Muscle layer of duodenum (tissue), 2 donors: ENCODE results near the gene TGM2.

Source experiments
- H3K27ac ChIP-seq: one replicate; pipeline ENCODE4 v1.7.0; 2013; ENCODE audit warnings: mild to moderate bottlenecking, low read length
- H3K27me3 ChIP-seq: one replicate; pipeline ENCODE4 v1.7.0; 2013; ENCODE audit warnings: low read depth, mild to moderate bottlenecking, control low read depth, low read length
- H3K36me3 ChIP-seq, 2 donors: one replicate each; pipeline ENCODE4 v1.7.0; 2013; ENCODE audit warnings: low read length in 2 of 2, control low read depth in 1 of 2, mild to moderate bottlenecking in 1 of 2; ENCODE audit not compliant: insufficient read depth in 2 of 2, control insufficient read depth in 1 of 2
- H3K4me1 ChIP-seq, 2 donors: one replicate each; pipeline ENCODE4 v1.7.0; 2013; ENCODE audit warnings: low read length in 2 of 2, mild to moderate bottlenecking in 2 of 2, control low read depth in 1 of 2, moderate library complexity in 1 of 2; ENCODE audit not compliant: insufficient read depth in 2 of 2, control insufficient read depth in 1 of 2
- H3K4me3 ChIP-seq, 2 donors: one replicate each; pipeline ENCODE4 v1.7.0; 2013; ENCODE audit warnings: low read length in 2 of 2, low read depth in 1 of 2, mild to moderate bottlenecking in 1 of 2
- H3K9me3 ChIP-seq, 2 donors: one replicate each; pipeline ENCODE4 v1.7.0; 2013; ENCODE audit warnings: low read length in 2 of 2, control low read depth in 1 of 2, mild to moderate bottlenecking in 1 of 2; ENCODE audit not compliant: control insufficient read depth in 1 of 2
- donor health status: healthy.

Gene TGM2

GRCh38 chr20:38147163-38147562 is 17.9 kb downstream of the TGM2 start:
- H3K9me3 ChIP-seq = no peaks in the 10 kb centered on the region
- H3K27ac ChIP-seq = no peak overlapping the region
- H3K36me3 ChIP-seq = peaks cover 18 to 22% of the 10 kb centered on the region in 2 donors
- H3K27me3 ChIP-seq = no peaks in the 10 kb centered on the region
- H3K4me3 ChIP-seq = no peak overlapping the region
- H3K4me1 ChIP-seq = peaks cover 29 to 36% of the 10 kb centered on the region in 2 donors

- Histone ChIP-seq H3K9me3 (no peaks in the 10 kb centered on the region), H3K27ac (no peak overlapping the region), H3K36me3 (peaks cover 18 to 22% of the 10 kb centered on the region in 2 donors), H3K4me1 (peaks cover 26 to 31% of the 10 kb centered on the region in 2 donors), H3K27me3 (no peaks in the 10 kb centered on the region), H3K4me3 (no peak overlapping the region)
Measured at GRCh38 chr20:38146628-38147027, 18.4 kb downstream of the TGM2 start.

- H3K4me3 ChIP-seq = no peak overlapping the region
- H3K36me3 ChIP-seq = peaks cover 18 to 22% of the 10 kb centered on the region in 2 donors
- no peaks in the 10 kb centered on the region for H3K27me3 ChIP-seq
- H3K27ac ChIP-seq = no peak overlapping the region
- peaks cover 21 to 30% of the 10 kb centered on the region in 2 donors for H3K4me1 ChIP-seq
- H3K9me3 ChIP-seq = no peaks in the 10 kb centered on the region
Measured at GRCh38 chr20:38146156-38146555, 18.9 kb downstream of the TGM2 start.

GRCh38 chr20:38145729-38146075 is 19.4 kb downstream of the TGM2 start:
- Histone ChIP-seq H3K4me3 (no peak overlapping the region), H3K27me3 (no peaks in the 10 kb centered on the region), H3K9me3 (no peaks in the 10 kb centered on the region), H3K4me1 (peaks cover 21 to 30% of the 10 kb centered on the region in 2 donors), H3K27ac (no peak overlapping the region), H3K36me3 (peaks cover 18 to 22% of the 10 kb centered on the region in 2 donors)

- Histone ChIP-seq H3K4me1 (peaks cover 21 to 30% of the 10 kb centered on the region in 2 donors), H3K27me3 (no peaks in the 10 kb centered on the region), H3K9me3 (no peaks in the 10 kb centered on the region), H3K27ac (peak overlapping the region; percentile 98), H3K4me3 (peak overlapping the region in 1 of 2 donors; percentile 29), H3K36me3 (peaks cover 12 to 22% of the 10 kb centered on the region in 2 donors)
Measured at GRCh38 chr20:38144974-38145728, 19.9 kb downstream of the TGM2 start.

GRCh38 chr20:38144598-38144973 is 20.5 kb downstream of the TGM2 start:
- H3K27ac ChIP-seq = peak overlapping the region; percentile 98
- peaks cover 7 to 22% of the 10 kb centered on the region in 2 donors for H3K36me3 ChIP-seq
- peaks cover 18 to 30% of the 10 kb centered on the region in 2 donors for H3K4me1 ChIP-seq

GRCh38 chr20:38143646-38144554 is 21.2 kb downstream of the TGM2 start:
- Histone ChIP-seq H3K27ac (peak overlapping the region; percentile 98), H3K4me1 (peaks cover 18 to 30% of the 10 kb centered on the region in 2 donors), H3K27me3 (no peaks in the 10 kb centered on the region), H3K4me3 (peak overlapping the region; percentile 8 to 29), H3K9me3 (no peaks in the 10 kb centered on the region), H3K36me3 (peaks cover 3 to 21% of the 10 kb centered on the region in 2 donors)

More at GRCh38 chr20:38144598-38144973, 20.5 kb downstream of the TGM2 start:
- H3K27me3 ChIP-seq = no peaks in the 10 kb centered on the region
- no peaks in the 10 kb centered on the region for H3K9me3 ChIP-seq
- peak overlapping the region in 1 of 2 donors; percentile 29 for H3K4me3 ChIP-seq

- Histone ChIP-seq H3K4me1 (peaks cover 18 to 30% of the 10 kb centered on the region in 2 donors), H3K9me3 (no peaks in the 10 kb centered on the region), H3K36me3 (peaks cover 0 to 19% of the 10 kb centered on the region in 2 donors), H3K27ac (peak overlapping the region; percentile 98), H3K27me3 (no peaks in the 10 kb centered on the region), H3K4me3 (peak overlapping the region in 1 of 2 donors; percentile 8)
Measured at GRCh38 chr20:38143238-38143645, 21.8 kb downstream of the TGM2 start.

- no peak overlapping the region for H3K27ac ChIP-seq
- H3K9me3 ChIP-seq = no peaks in the 10 kb centered on the region
- no peaks in the 10 kb centered on the region for H3K27me3 ChIP-seq
- peaks cover 0 to 24% of the 10 kb centered on the region in 2 donors for H3K36me3 ChIP-seq
- H3K4me1 ChIP-seq = peaks cover 18 to 30% of the 10 kb centered on the region in 2 donors
- no peak overlapping the region for H3K4me3 ChIP-seq
Measured at GRCh38 chr20:38141889-38142494, 23.1 kb downstream of the TGM2 start.

GRCh38 chr20:38141204-38141888 is 23.7 kb downstream of the TGM2 start:
- peaks cover 0 to 24% of the 10 kb centered on the region in 2 donors for H3K36me3 ChIP-seq
- no peak overlapping the region for H3K27ac ChIP-seq
- no peaks in the 10 kb centered on the region for H3K27me3 ChIP-seq
- H3K4me1 ChIP-seq = peaks cover 18 to 30% of the 10 kb centered on the region in 2 donors
- no peaks in the 10 kb centered on the region for H3K9me3 ChIP-seq
- no peak overlapping the region for H3K4me3 ChIP-seq
